SK-N-SH treated with all-trans-retinoic acid at 6 μM for 48 hours (cell line): ENCODE data around the gene SYAP1.

Experiments used
- ATAC-seq: fragments of 200-7000 bp; cut with Tn5 transposase; 3 replicates; pipeline ENCODE4 v1.9.1; 2020; ENCODE audit warnings: mild to moderate bottlenecking, moderate library complexity
- BACH2 ChIP-seq: fragments of 250-450 bp; sonication (Bioruptor Pico); IDR thresholded peaks from 2 replicates; pipeline ENCODE4 v1.9.0; 2021; ENCODE audit warnings: mild to moderate bottlenecking, borderline replicate concordance
- CREB5 ChIP-seq: fragments of 250-450 bp; sonication (Bioruptor Pico); IDR thresholded peaks from 2 replicates; pipeline ENCODE4 v1.5.1; 2020; ENCODE audit warnings: low read depth, mild to moderate bottlenecking, moderate library complexity
- CSDC2 ChIP-seq: fragments of 250-450 bp; sonication (Bioruptor Pico); IDR thresholded peaks from 2 replicates; pipeline ENCODE4 v1.5.0; 2020; ENCODE audit warnings: mild to moderate bottlenecking, moderate library complexity
- CSRNP3 ChIP-seq: fragments of 250-450 bp; sonication (Bioruptor Pico); IDR thresholded peaks from 2 replicates; pipeline ENCODE4 v1.5.1; 2021; ENCODE audit warnings: mild to moderate bottlenecking, moderate library complexity
- ESRRG ChIP-seq: fragments of 250-450 bp; sonication (Bioruptor Pico); IDR thresholded peaks from 2 replicates; pipeline ENCODE4 v1.6.1; 2021; ENCODE audit warnings: mild to moderate bottlenecking
- GLIS3 ChIP-seq: fragments of 250-450 bp; sonication (Bioruptor Pico); IDR thresholded peaks from 2 replicates; pipeline ENCODE4 v1.5.0; 2020; ENCODE audit warnings: mild to moderate bottlenecking, moderate library complexity
- ISL1 ChIP-seq: fragments of 250-450 bp; sonication (Bioruptor Pico); IDR thresholded peaks from 2 replicates; pipeline ENCODE4 v2.1.2; 2022; ENCODE audit warnings: mild to moderate bottlenecking, moderate library complexity
- PATZ1 ChIP-seq: fragments of 250-450 bp; sonication (Bioruptor Pico); IDR thresholded peaks from 2 replicates; pipeline ENCODE4 v1.8.0; 2020; ENCODE audit warnings: mild to moderate bottlenecking, moderate library complexity, borderline replicate concordance
- PPARA ChIP-seq: fragments of 250-450 bp; sonication (Bioruptor Pico); IDR thresholded peaks from 2 replicates; pipeline ENCODE4 v1.5.0; 2020; ENCODE audit warnings: mild to moderate bottlenecking, borderline replicate concordance
- RARB ChIP-seq: fragments of 250-450 bp; sonication (Bioruptor Pico); IDR thresholded peaks from 2 replicates; pipeline ENCODE4 v1.8.0; 2021; ENCODE audit warnings: mild to moderate bottlenecking, moderate library complexity
- SNAI2 ChIP-seq: fragments of 250-450 bp; sonication (Bioruptor Pico); IDR thresholded peaks from 2 replicates; pipeline ENCODE4 v1.5.0; 2020; ENCODE audit warnings: mild to moderate bottlenecking, moderate library complexity
- TCF4 ChIP-seq: fragments of 250-450 bp; sonication (Bioruptor Pico); IDR thresholded peaks from 2 replicates; pipeline ENCODE4 v1.8.0; 2021; ENCODE audit warnings: mild to moderate bottlenecking, moderate library complexity, borderline replicate concordance
- TOX ChIP-seq: fragments of 250-450 bp; sonication (Bioruptor Pico); IDR thresholded peaks from 2 replicates; pipeline ENCODE4 v1.8.0; 2021; ENCODE audit warnings: mild to moderate bottlenecking, moderate library complexity, borderline replicate concordance
- TSHZ2 ChIP-seq: fragments of 250-450 bp; sonication (Bioruptor Pico); IDR thresholded peaks from 2 replicates; pipeline ENCODE4 v1.5.0; 2020; ENCODE audit warnings: mild to moderate bottlenecking, moderate library complexity
- ZC3H10 ChIP-seq: fragments of 250-450 bp; sonication (Bioruptor Pico); IDR thresholded peaks from 2 replicates; pipeline ENCODE4 v1.5.1; 2021; ENCODE audit warnings: mild to moderate bottlenecking, moderate library complexity
- ZFP3 ChIP-seq: fragments of 250-450 bp; sonication (Bioruptor Pico); IDR thresholded peaks from 2 replicates; pipeline ENCODE4 v1.5.0; 2020; ENCODE audit warnings: mild to moderate bottlenecking, moderate library complexity
- ZFP30 ChIP-seq: fragments of 450-650 bp; formaldehyde crosslinking; IDR thresholded peaks from 2 replicates; pipeline ENCODE4 v1.5.0; 2022; ENCODE audit warnings: mild to moderate bottlenecking, moderate library complexity
- ZNF565 ChIP-seq: fragments of 450-650 bp; formaldehyde crosslinking; conservative IDR thresholded peaks from 2 replicates; pipeline ENCODE4 v1.5.0; 2020; ENCODE audit warnings: low read depth, mild to moderate bottlenecking, moderate library complexity
- ZNF70 ChIP-seq: fragments of 450-650 bp; formaldehyde crosslinking; IDR thresholded peaks from 2 replicates; pipeline ENCODE4 v1.5.0; 2020; ENCODE audit warnings: mild to moderate bottlenecking, moderate library complexity
- ZNF8 ChIP-seq: fragments of 450-650 bp; formaldehyde crosslinking; IDR thresholded peaks from 2 replicates; pipeline ENCODE4 v1.5.0; 2020; ENCODE audit warnings: mild to moderate bottlenecking, moderate library complexity

SYAP1 gene

GRCh38 chrX:16708016-16708415, 11.4 kb upstream of the SYAP1 start:
- TF ChIP-seq CREB5 (CRISPR knock-in tag) = no peak
- no peak for TF ChIP-seq ZNF565
- TF ChIP-seq ZFP3 (CRISPR knock-in tag) = no peak
- no peak for ATAC-seq

GRCh38 chrX:16711219-16711811, 8.1 kb upstream of the SYAP1 start:
- no peak for ATAC-seq
- TF ChIP-seq GLIS3 = no peak
- no peak for TF ChIP-seq ZNF8 (CRISPR knock-in tag)
- no peak for TF ChIP-seq ZFP30 (CRISPR knock-in tag)
- no peak for TF ChIP-seq TOX (CRISPR knock-in tag)
- TF ChIP-seq TCF4 (CRISPR knock-in tag) = no peak
- TF ChIP-seq ZNF70 (CRISPR knock-in tag) = no peak

- TF ChIP-seq TSHZ2 (CRISPR knock-in tag) (no peak), ZC3H10 (CRISPR knock-in tag) (no peak), CSRNP3 (CRISPR knock-in tag) (no peak), RARB (no peak), TOX (CRISPR knock-in tag) (no peak), ZNF565 (no peak), ZFP30 (CRISPR knock-in tag) (no peak), CSDC2 (CRISPR knock-in tag) (no peak), SNAI2 (CRISPR knock-in tag) (no peak), BACH2 (no peak), PPARA (CRISPR knock-in tag) (no peak), TCF4 (CRISPR knock-in tag) (no peak), CREB5 (CRISPR knock-in tag) (no peak)
- peak; percentile 72 for ATAC-seq
Observed at GRCh38 chrX:16711893-16712547, 7.4 kb upstream of the SYAP1 start.

- TF ChIP-seq TSHZ2 (CRISPR knock-in tag) (no peak), RARB (no peak), PATZ1 (CRISPR knock-in tag) (no peak), ESRRG (no peak), ZNF8 (CRISPR knock-in tag) (no peak), BACH2 (no peak), GLIS3 (no peak), ISL1 (CRISPR knock-in tag) (no peak)
- TF ChIP-seq, all 23 proteins: peak for 0
- peak; percentile 96 for ATAC-seq
Observed at GRCh38 chrX:16712548-16713155, 6.8 kb upstream of the SYAP1 start, which contains the start of gene CTPS2. Gene CTPS2 (minus strand): TSS chrX:16712669. CDS start chrX:16702902, 9,767 bp downstream.
